Measurements from ENCODE around the gene RAVER1.

RAVER1 gene

DNA sequence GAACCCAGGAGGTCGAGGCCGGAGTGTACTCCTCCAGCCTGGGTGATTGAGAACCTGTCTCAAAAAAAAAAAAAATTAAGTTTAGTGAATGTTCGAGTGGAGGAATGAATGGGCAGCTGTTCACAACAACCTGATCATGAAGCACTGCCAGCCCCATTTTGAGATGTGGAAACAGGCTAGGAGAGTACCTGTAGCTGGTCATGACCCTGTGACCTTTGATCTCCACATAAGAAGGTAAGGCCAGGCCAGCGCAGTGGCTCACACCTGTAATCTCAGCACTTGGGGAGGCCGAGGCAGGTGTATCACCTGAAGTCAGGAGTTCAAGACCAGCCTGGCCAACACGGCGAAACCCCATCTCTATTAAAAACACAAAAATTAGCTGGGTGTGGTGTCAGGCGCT lies 7.6 kb downstream of the RAVER1 start:
- H3K4ac ChIP-seq (ENCODE audit: low read depth, low read length): no peak overlapping the region
- peaks cover 2% of the 10 kb centered on the region for H3K9me3 ChIP-seq (ENCODE audit: insufficient read depth, low read depth, low read length)
- H4K8ac ChIP-seq (ENCODE audit: low read depth, low read length): no peak overlapping the region
- DNase-seq: no peak
- H3K27me3 ChIP-seq (ENCODE audit: insufficient read depth, low read length): no peaks in the 10 kb centered on the region
- no peaks in the 10 kb centered on the region for H3K79me2 ChIP-seq (ENCODE audit: control insufficient read depth, insufficient read depth, low read length, poor library complexity)
- no peak overlapping the region for H2AK5ac ChIP-seq (ENCODE audit: low read length)
- no peak overlapping the region for H2BK12ac ChIP-seq (ENCODE audit: low read length)
- no peak overlapping the region for H3K4me3 ChIP-seq (ENCODE audit: low read depth, low read length)
- no peaks in the 10 kb centered on the region for H3K79me1 ChIP-seq (ENCODE audit: low read length)
- H3K18ac ChIP-seq (ENCODE audit: low read length): no peak overlapping the region
- no peak overlapping the region for H3K9ac ChIP-seq (ENCODE audit: low read length)
- H2BK120ac ChIP-seq (ENCODE audit: insufficient read depth, low read length, poor library complexity): no peak overlapping the region
- no peak overlapping the region for H2AFZ ChIP-seq (ENCODE audit: insufficient read depth, low read length, poor library complexity)
- H4K12ac ChIP-seq (ENCODE audit: low read depth, low read length): no peak overlapping the region
- no peak overlapping the region for H3K27ac ChIP-seq (ENCODE audit: low read depth, low read length)
- H4K91ac ChIP-seq (ENCODE audit: low read depth, low read length): no peak overlapping the region
- H3K4me1 ChIP-seq (ENCODE audit: control insufficient read depth in 1 of 2, insufficient read depth in 2 of 2, low read length in 2 of 2): no peaks in the 10 kb centered on the region
- H3K4me2 ChIP-seq (ENCODE audit: low read length): no peak overlapping the region
- H2BK5ac ChIP-seq (ENCODE audit: low read depth, low read length, poor library complexity): no peak overlapping the region
- H3K23ac ChIP-seq (ENCODE audit: low read length): no peak overlapping the region
- no CpG with 5 or more reads among the region's 8 CpGs for WGBS (ENCODE audit: extremely low coverage, insufficient coverage, insufficient read length)
- H3K36me3 ChIP-seq (ENCODE audit: control insufficient read depth in 1 of 2, insufficient read depth in 2 of 2, low read length in 2 of 2): peaks cover 86 to 90% of the 10 kb centered on the region in 2 experiments
- no peak overlapping the region for H3K14ac ChIP-seq (ENCODE audit: low read length)

DNA sequence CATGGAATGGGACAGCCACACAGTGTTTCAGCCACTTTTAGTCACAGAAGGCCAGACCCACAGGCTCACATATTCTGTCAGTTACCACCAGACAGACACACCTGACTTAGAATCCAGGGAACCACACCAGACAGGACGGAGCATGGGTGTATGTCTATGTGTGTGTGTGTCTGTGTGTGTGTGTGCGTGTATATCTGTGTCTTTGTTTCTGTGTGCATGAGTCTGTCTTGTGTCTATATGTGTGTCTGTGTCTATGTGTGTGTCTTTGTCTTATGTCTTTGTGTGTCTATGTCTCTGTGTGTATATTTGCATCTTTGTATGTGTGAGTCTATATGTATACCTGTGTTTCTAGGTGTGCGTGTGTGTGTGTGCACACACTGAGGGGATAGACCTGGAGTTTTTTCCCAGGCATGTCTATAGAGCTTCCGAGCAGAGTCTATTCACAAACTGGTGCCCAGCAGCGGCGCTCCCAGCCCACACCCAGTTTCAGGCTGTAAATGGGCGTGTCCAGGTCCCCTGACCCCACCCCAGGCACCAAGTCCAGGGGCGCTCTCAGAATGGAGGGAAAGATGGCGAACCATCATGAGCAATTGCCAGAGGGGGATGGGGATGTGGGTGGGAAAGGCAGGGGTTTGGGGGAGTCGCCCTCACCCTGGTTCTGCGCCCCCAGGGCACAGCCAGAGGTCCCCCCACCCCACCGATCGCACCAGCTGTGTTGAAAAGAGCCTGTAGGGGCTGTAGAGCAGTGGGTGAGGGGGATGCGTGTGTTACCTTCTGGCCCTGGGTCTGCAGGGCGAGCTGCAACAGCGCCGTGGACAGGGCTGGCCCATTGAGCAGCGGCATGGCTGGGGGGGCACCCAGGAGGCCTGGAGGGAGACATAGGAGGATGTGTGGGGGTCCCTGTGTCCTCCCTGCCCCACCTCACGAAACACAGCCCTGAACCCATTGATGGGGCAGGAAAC lies 11.2 kb downstream of the RAVER1 start:
- no peaks in the 10 kb centered on the region for H3K9me3 ChIP-seq (ENCODE audit: insufficient read depth, low read depth, low read length)
- H3K79me1 ChIP-seq (ENCODE audit: low read length): no peaks in the 10 kb centered on the region
- H2AK5ac ChIP-seq (ENCODE audit: low read length): no peak overlapping the region
- H3K27ac ChIP-seq (ENCODE audit: low read depth, low read length): no peak overlapping the region
- no peak overlapping the region for H2BK120ac ChIP-seq (ENCODE audit: insufficient read depth, low read length, poor library complexity)
- H3K79me2 ChIP-seq (ENCODE audit: control insufficient read depth, insufficient read depth, low read length, poor library complexity): no peaks in the 10 kb centered on the region
- H2BK12ac ChIP-seq (ENCODE audit: low read length): no peak overlapping the region
- H3K23ac ChIP-seq (ENCODE audit: low read length): no peak overlapping the region
- no peak overlapping the region for H3K18ac ChIP-seq (ENCODE audit: low read length)
- H3K36me3 ChIP-seq (ENCODE audit: control insufficient read depth in 1 of 2, insufficient read depth in 2 of 2, low read length in 2 of 2): peaks cover 84% of the 10 kb centered on the region in 2 experiments
- no peak overlapping the region for H2AFZ ChIP-seq (ENCODE audit: insufficient read depth, low read length, poor library complexity)
- no peak overlapping the region for H2BK5ac ChIP-seq (ENCODE audit: low read depth, low read length, poor library complexity)
- H3K4me1 ChIP-seq (ENCODE audit: control insufficient read depth in 1 of 2, insufficient read depth in 2 of 2, low read length in 2 of 2): no peaks in the 10 kb centered on the region
- WGBS (ENCODE audit: extremely low coverage, insufficient coverage, insufficient read length): no CpG with 5 or more reads among the region's 19 CpGs
- H3K14ac ChIP-seq (ENCODE audit: low read length): no peak overlapping the region
- no peak overlapping the region for H3K4me2 ChIP-seq (ENCODE audit: low read length)
- no peak for DNase-seq
- H4K91ac ChIP-seq (ENCODE audit: low read depth, low read length): no peak overlapping the region
- H3K27me3 ChIP-seq (ENCODE audit: insufficient read depth, low read length): no peaks in the 10 kb centered on the region
- H3K4me3 ChIP-seq (ENCODE audit: low read depth, low read length): no peak overlapping the region
- no peak overlapping the region for H3K9ac ChIP-seq (ENCODE audit: low read length)
- no peak overlapping the region for H4K8ac ChIP-seq (ENCODE audit: low read depth, low read length)
- no peak overlapping the region for H4K12ac ChIP-seq (ENCODE audit: low read depth, low read length)
- no peak overlapping the region for H3K4ac ChIP-seq (ENCODE audit: low read depth, low read length)

DNA sequence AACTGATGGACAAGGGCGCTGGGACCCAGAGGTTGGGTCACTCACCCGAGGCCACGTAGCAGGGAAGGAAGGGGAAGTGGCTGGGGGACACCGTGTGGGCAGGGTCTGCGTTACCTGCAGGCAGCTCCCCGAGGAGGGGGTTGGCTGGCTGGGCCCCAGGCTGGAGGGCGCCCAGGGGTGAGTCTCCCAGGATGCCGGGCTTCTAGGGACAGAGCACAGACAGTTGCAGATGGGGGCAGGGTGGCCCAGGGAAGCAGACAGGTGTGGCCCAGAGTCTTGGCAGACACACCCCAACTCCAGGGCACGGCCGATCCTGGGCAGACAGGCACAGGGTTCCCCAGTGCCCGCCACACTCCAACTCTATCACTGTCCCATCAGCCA lies 11.9 kb downstream of the RAVER1 start:
- H3K4me1 ChIP-seq (ENCODE audit: control insufficient read depth in 1 of 2, insufficient read depth in 2 of 2, low read length in 2 of 2): no peaks in the 10 kb centered on the region
- WGBS (ENCODE audit: extremely low coverage, insufficient coverage, insufficient read length): no CpG with 5 or more reads among the region's 11 CpGs
- no peak overlapping the region for H3K4me2 ChIP-seq (ENCODE audit: low read length)
- H2BK12ac ChIP-seq (ENCODE audit: low read length): no peak overlapping the region
- no peaks in the 10 kb centered on the region for H3K79me1 ChIP-seq (ENCODE audit: low read length)
- no peaks in the 10 kb centered on the region for H3K27me3 ChIP-seq (ENCODE audit: insufficient read depth, low read length)
- H4K8ac ChIP-seq (ENCODE audit: low read depth, low read length): no peak overlapping the region
- no peak overlapping the region for H3K14ac ChIP-seq (ENCODE audit: low read length)
- no peak overlapping the region for H4K12ac ChIP-seq (ENCODE audit: low read depth, low read length)
- H3K18ac ChIP-seq (ENCODE audit: low read length): no peak overlapping the region
- H3K27ac ChIP-seq (ENCODE audit: low read depth, low read length): no peak overlapping the region
- H3K36me3 ChIP-seq (ENCODE audit: control insufficient read depth in 1 of 2, insufficient read depth in 2 of 2, low read length in 2 of 2): peaks cover 83 to 85% of the 10 kb centered on the region in 2 experiments
- no peak overlapping the region for H3K9ac ChIP-seq (ENCODE audit: low read length)
- no peaks in the 10 kb centered on the region for H3K79me2 ChIP-seq (ENCODE audit: control insufficient read depth, insufficient read depth, low read length, poor library complexity)
- DNase-seq: no peak
- no peak overlapping the region for H3K4ac ChIP-seq (ENCODE audit: low read depth, low read length)
- H2BK5ac ChIP-seq (ENCODE audit: low read depth, low read length, poor library complexity): no peak overlapping the region
- no peak overlapping the region for H3K23ac ChIP-seq (ENCODE audit: low read length)
- no peak overlapping the region for H2AFZ ChIP-seq (ENCODE audit: insufficient read depth, low read length, poor library complexity)
- H2AK5ac ChIP-seq (ENCODE audit: low read length): no peak overlapping the region
- no peaks in the 10 kb centered on the region for H3K9me3 ChIP-seq (ENCODE audit: insufficient read depth, low read depth, low read length)
- no peak overlapping the region for H2BK120ac ChIP-seq (ENCODE audit: insufficient read depth, low read length, poor library complexity)
- no peak overlapping the region for H4K91ac ChIP-seq (ENCODE audit: low read depth, low read length)
- no peak overlapping the region for H3K4me3 ChIP-seq (ENCODE audit: low read depth, low read length)

DNA sequence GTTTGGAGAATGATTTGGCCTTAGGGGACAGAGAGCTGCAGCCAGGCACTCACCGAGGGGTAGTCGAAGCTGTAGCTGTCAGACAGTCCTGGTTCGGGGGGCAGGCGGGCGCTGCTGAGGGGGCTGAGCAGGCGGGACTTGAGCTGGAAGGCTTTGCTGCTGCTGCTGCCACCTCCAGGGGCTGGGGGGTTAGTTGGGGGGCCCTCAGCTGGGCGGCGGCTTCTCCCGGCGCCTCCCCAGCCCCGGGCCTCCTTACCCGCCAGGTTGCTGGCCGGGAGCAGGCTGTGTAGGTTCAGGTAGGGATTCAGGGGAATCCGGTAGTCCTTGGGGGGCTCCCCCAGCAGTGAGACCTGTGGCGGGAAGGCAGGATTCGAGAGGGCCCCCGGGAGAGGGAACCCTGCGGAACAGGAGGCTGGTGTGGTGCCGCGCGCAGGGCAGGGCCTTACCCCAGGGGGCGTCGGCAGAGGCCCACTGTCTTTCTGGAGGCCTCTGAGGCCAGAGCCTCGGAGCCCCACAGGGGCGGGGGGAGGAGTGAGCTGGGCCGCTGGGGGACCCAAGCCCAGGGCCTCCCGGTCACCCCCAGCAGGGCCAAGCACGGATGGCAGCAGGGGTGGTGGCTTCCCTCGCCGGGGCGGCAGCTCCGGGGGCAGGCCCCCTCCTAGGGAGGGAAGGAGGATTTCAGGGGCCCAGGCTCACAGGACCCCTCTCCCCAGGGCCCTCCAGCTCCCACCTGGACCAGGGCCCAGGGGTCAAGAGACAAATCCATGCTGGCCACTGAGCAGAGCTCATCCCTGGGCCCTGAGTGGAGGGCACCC lies 12.5 kb downstream of the RAVER1 start:
- H4K12ac ChIP-seq (ENCODE audit: low read depth, low read length): no peak overlapping the region
- no peak overlapping the region for H4K8ac ChIP-seq (ENCODE audit: low read depth, low read length)
- H2AFZ ChIP-seq (ENCODE audit: insufficient read depth, low read length, poor library complexity): no peak overlapping the region
- WGBS (ENCODE audit: extremely low coverage, insufficient coverage, insufficient read length): no CpG with 5 or more reads among the region's 32 CpGs
- H2BK12ac ChIP-seq (ENCODE audit: low read length): no peak overlapping the region
- H3K14ac ChIP-seq (ENCODE audit: low read length): no peak overlapping the region
- no peak overlapping the region for H2BK120ac ChIP-seq (ENCODE audit: insufficient read depth, low read length, poor library complexity)
- no peaks in the 10 kb centered on the region for H3K9me3 ChIP-seq (ENCODE audit: insufficient read depth, low read depth, low read length)
- H3K79me2 ChIP-seq (ENCODE audit: control insufficient read depth, insufficient read depth, low read length, poor library complexity): no peaks in the 10 kb centered on the region
- no peak overlapping the region for H3K4me3 ChIP-seq (ENCODE audit: low read depth, low read length)
- H3K4me1 ChIP-seq (ENCODE audit: control insufficient read depth in 1 of 2, insufficient read depth in 2 of 2, low read length in 2 of 2): peaks cover 0 to 3% of the 10 kb centered on the region in 2 experiments
- no peak overlapping the region for H2AK5ac ChIP-seq (ENCODE audit: low read length)
- no peak overlapping the region for H3K9ac ChIP-seq (ENCODE audit: low read length)
- H3K27ac ChIP-seq (ENCODE audit: low read depth, low read length): no peak overlapping the region
- H3K4me2 ChIP-seq (ENCODE audit: low read length): no peak overlapping the region
- H3K23ac ChIP-seq (ENCODE audit: low read length): no peak overlapping the region
- H3K4ac ChIP-seq (ENCODE audit: low read depth, low read length): no peak overlapping the region
- no peaks in the 10 kb centered on the region for H3K27me3 ChIP-seq (ENCODE audit: insufficient read depth, low read length)
- H4K91ac ChIP-seq (ENCODE audit: low read depth, low read length): no peak overlapping the region
- peaks cover 79 to 82% of the 10 kb centered on the region in 2 experiments for H3K36me3 ChIP-seq (ENCODE audit: control insufficient read depth in 1 of 2, insufficient read depth in 2 of 2, low read length in 2 of 2)
- no peak overlapping the region for H2BK5ac ChIP-seq (ENCODE audit: low read depth, low read length, poor library complexity)
- peaks cover under 1% of the 10 kb centered on the region for H3K79me1 ChIP-seq (ENCODE audit: low read length)
- no peak for DNase-seq
- no peak overlapping the region for H3K18ac ChIP-seq (ENCODE audit: low read length)

Measured in trophoblast cell (in vitro differentiated cells and primary cell).